DMS79 treated with DMSO at 0.1 percent for 48 hours (cell line): Measurements from ENCODE around the gene ERBB4.

Experiments
- DNase-seq: peaks from one replicate; lab custom pipeline; 2025; lab: John Stamatoyannopoulos, UW

The ERBB4 gene

GRCh38 chr2:211347328-211347727 lies 1191.3 kb downstream of the ERBB4 start:
- no peak for DNase-seq

- no peak for DNase-seq
Observed at GRCh38 chr2:211344289-211344688, 1194.3 kb downstream of the ERBB4 start.

GRCh38 chr2:211333377-211333776 lies 1205.2 kb downstream of the ERBB4 start:
- no peak for DNase-seq

- DNase-seq: no peak
Observed at GRCh38 chr2:211331736-211332135, 1206.9 kb downstream of the ERBB4 start.

- DNase-seq: no peak
Observed at GRCh38 chr2:211329882-211330281, 1208.7 kb downstream of the ERBB4 start.

GRCh38 chr2:211329421-211329820 lies 1209.2 kb downstream of the ERBB4 start:
- DNase-seq: no peak

GRCh38 chr2:211328126-211328525 lies 1210.5 kb downstream of the ERBB4 start:
- no peak for DNase-seq
